GM12892 (cell line): ENCODE measurements around the gene MTUS2.

Source experiments
- DNase-seq: peaks from one replicate; pipeline ENCODE4 v3.0.0; 2011; ENCODE audit not compliant: insufficient read length
- FAIRE-seq: peaks from 2 replicates; lab custom pipeline; 2011; peaks lifted over from hg19 to GRCh38; lab: Jason Lieb, UNC
- POLR2A ChIP-seq: IDR thresholded peaks from 2 replicates; pipeline ENCODE4 v1.6.1; 2011; ENCODE audit warnings: low read depth, low read length, control low read depth
- POLR2AphosphoS5 ChIP-seq: IDR thresholded peaks from 2 replicates; pipeline ENCODE4 v1.6.1; 2011; ENCODE audit warnings: low read depth, low read length, control low read depth
- TAF1 ChIP-seq: IDR thresholded peaks from 2 replicates; pipeline ENCODE4 v1.6.1; 2011; ENCODE audit warnings: low read depth, mild to moderate bottlenecking, control low read depth, low read length, borderline replicate concordance

The MTUS2 gene

DNA sequence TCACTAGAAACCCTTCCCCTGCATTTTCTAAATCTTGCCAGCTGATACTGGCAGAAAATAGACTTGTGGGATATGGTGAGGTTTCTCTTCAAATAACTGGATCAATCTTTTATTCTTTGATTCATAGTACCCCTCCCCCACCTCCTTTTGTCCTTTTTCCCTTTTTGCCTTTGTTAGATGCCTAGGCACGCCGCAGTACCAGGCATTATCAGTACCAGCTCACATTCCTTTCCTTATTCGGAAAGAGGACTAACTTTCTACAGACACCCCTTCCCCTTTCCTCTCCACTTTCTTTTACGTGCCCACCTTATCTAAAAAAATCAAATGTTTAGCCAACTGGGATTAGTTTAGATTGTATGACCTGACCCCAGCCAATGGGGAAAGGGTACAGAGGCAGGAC, 226.4 kb downstream of the MTUS2 start:
- FAIRE-seq (no peak), DNase-seq (no peak)
- TF ChIP-seq POLR2A (no peak), TAF1 (no peak), POLR2AphosphoS5 (no peak)

GRCh38 chr13:29049524-29049923, 229.4 kb downstream of the MTUS2 start:
- TF ChIP-seq TAF1 (no peak), POLR2AphosphoS5 (no peak), POLR2A (no peak)
- no peak for DNase-seq
- no peak for FAIRE-seq

DNA sequence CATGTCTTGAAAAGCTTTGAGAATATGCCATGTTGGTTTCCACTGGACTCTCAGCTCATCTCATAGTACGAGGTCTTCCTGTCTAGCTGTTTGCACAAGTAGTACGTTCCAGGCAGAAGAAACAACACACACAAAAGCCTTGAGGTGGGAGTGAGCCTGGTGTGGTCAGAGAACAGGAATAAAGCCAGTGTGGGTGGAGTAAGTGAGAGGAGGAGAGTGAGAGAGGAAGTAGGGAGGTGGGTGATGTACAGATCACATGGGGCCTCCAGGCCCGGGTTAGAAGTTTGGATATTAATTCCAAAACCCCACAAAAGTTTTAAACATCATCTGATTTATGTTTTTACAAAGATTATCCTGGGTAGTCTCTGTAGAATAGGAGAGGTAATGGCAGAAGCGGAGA, 230.6 kb downstream of the MTUS2 start:
- FAIRE-seq: no peak
- DNase-seq: no peak
- TF ChIP-seq POLR2A: no peak
- no peak for TF ChIP-seq POLR2AphosphoS5
- no peak for TF ChIP-seq TAF1

DNA sequence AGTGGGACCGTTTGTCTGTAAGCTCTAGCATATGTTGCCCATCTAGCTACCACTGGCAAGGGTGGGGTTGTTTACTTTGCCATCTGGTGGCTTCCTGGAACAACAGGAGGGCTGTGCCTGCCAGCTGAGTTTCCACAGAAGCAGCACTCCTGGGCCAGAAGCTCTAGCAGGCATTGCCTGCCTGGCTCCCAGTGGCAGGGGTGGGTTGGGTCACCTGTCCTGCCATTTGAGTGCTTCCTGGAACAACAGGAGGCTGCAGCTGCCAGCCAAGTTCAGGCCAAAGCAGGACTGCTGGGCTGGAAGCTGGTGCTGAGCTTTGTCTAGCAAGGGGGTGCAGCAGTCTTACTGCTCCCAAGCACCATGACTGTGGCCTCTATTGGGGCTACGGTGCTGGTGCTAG, 239.7 kb downstream of the MTUS2 start:
- DNase-seq (no peak), FAIRE-seq (no peak)
- TF ChIP-seq POLR2AphosphoS5 (no peak), POLR2A (no peak), TAF1 (no peak)

DNA sequence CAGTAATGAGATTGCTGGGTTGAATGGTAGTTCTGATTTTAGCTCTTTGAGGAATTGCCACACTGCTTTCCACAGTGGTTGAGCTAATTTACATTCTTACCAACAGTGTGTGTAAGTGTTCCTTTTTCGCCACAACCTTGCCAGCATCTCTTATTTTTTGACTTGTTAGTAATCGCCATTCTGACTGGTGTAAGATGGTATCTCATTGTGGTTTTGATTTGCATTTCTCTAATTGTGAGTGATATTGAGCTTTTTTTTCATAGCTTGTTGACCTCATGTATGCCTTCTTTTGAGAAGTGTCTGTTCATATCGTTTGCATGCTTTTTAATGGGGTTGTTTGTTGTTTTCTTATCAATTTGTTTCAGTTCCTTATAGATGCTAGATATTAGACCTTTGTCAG, 245.0 kb downstream of the MTUS2 start:
- DNase-seq (no peak), FAIRE-seq (no peak)
- no peak for TF ChIP-seq POLR2A
- no peak for TF ChIP-seq TAF1
- TF ChIP-seq POLR2AphosphoS5: no peak

GRCh38 chr13:29067306-29067945, 247.3 kb downstream of the MTUS2 start:
- TF ChIP-seq POLR2A: no peak
- no peak for TF ChIP-seq TAF1
- no peak for TF ChIP-seq POLR2AphosphoS5
- no peak for FAIRE-seq
- no peak for DNase-seq

- FAIRE-seq (no peak), DNase-seq (no peak)
- TF ChIP-seq POLR2A (no peak), POLR2AphosphoS5 (no peak), TAF1 (no peak)
These were observed 253.6 kb downstream of the MTUS2 start for GRCh38 chr13:29073755-29074154.

DNA sequence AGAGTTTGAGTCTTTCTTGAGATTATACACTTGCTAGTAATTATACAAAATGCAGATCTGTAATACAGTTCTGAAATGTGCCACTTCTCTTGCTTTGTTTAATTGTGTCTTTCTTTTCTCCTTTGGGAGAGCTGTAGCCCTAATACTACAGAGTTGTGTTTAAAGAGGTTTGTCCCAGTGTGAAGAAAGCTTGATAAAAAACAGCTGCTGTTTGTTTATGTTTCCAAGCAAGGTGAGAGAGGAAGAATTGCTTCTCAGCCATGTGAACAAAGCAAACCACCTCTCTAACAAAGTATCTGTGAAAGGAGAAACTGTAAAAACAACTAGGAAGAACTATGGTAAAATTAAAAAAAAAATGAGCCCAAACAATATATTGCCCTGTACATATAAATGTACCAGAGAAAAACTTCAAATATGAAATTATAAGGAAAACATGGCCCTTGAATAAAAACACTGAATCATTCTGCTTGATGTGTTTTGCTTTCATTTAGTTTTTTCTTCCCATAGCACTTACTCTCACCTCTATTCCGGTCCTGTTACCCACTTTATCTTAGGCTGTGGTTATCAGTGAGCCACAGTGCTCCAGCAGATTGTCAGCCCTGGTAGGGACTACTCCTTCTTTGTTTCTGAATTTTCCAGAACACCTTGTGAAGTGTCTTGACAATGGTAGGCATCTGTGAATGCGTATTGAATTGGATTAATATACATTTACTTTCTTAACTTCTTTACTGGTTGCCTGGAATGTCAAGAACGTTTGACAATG, 257.1 kb downstream of the MTUS2 start:
- FAIRE-seq (no peak), DNase-seq (no peak)
- TF ChIP-seq POLR2A: no peak
- TF ChIP-seq TAF1: no peak
- TF ChIP-seq POLR2AphosphoS5: no peak

- FAIRE-seq: peak; percentile 24
- TF ChIP-seq POLR2AphosphoS5: no peak
- TF ChIP-seq TAF1: no peak
- no peak for TF ChIP-seq POLR2A
- peak; percentile 5 for DNase-seq
These were observed 260.9 kb downstream of the MTUS2 start for GRCh38 chr13:29081036-29081435.

GRCh38 chr13:29081697-29082440, 261.7 kb downstream of the MTUS2 start:
- DNase-seq (no peak), FAIRE-seq (no peak)
- TF ChIP-seq POLR2AphosphoS5: no peak
- TF ChIP-seq POLR2A: no peak
- TF ChIP-seq TAF1: no peak

GRCh38 chr13:29099781-29100406, 279.8 kb downstream of the MTUS2 start:
- FAIRE-seq: no peak
- TF ChIP-seq POLR2AphosphoS5: no peak
- TF ChIP-seq POLR2A: no peak
- no peak for TF ChIP-seq TAF1
- no peak for DNase-seq

GRCh38 chr13:29100758-29101157, 280.6 kb downstream of the MTUS2 start:
- DNase-seq (no peak), FAIRE-seq (no peak)
- TF ChIP-seq POLR2AphosphoS5: no peak
- no peak for TF ChIP-seq TAF1
- no peak for TF ChIP-seq POLR2A
